NCI-H82 (cell line): ENCODE results near the gene SMCO4.

Experiments used
- DNase-seq: peaks from one replicate; lab custom pipeline; 2025; lab: John Stamatoyannopoulos, UW

The SMCO4 gene

GRCh38 chr11:93504110-93505095, 38.8 kb downstream of the SMCO4 start:
- no peak for DNase-seq

- DNase-seq = peak; percentile 68
Observed at GRCh38 chr11:93501856-93502255, 41.3 kb downstream of the SMCO4 start.

GRCh38 chr11:93500759-93501158, 42.4 kb downstream of the SMCO4 start:
- no peak for DNase-seq

GRCh38 chr11:93498641-93499040, 44.5 kb downstream of the SMCO4 start:
- DNase-seq = no peak

- DNase-seq = no peak
Observed at GRCh38 chr11:93498161-93498560, 45.0 kb downstream of the SMCO4 start.

GRCh38 chr11:93497596-93497995, 45.6 kb downstream of the SMCO4 start:
- no peak for DNase-seq

- DNase-seq = no peak
Observed at GRCh38 chr11:93494357-93494756, 48.8 kb downstream of the SMCO4 start.

- DNase-seq = no peak
Observed at GRCh38 chr11:93493252-93493897, 49.8 kb downstream of the SMCO4 start.

GRCh38 chr11:93492464-93493251, 50.5 kb downstream of the SMCO4 start:
- DNase-seq = no peak

- no peak for DNase-seq
Observed at GRCh38 chr11:93491973-93492372, 51.2 kb downstream of the SMCO4 start.

GRCh38 chr11:93490996-93491618, 52.1 kb downstream of the SMCO4 start:
- no peak for DNase-seq

- DNase-seq = no peak
Observed at GRCh38 chr11:93489841-93490240, 53.4 kb downstream of the SMCO4 start.

GRCh38 chr11:93487032-93487483, 56.1 kb downstream of the SMCO4 start:
- DNase-seq = no peak

GRCh38 chr11:93485983-93486382, 57.2 kb downstream of the SMCO4 start:
- no peak for DNase-seq

GRCh38 chr11:93484716-93485115, 58.5 kb downstream of the SMCO4 start:
- DNase-seq = no peak

- DNase-seq = no peak
Observed at GRCh38 chr11:93482556-93482955, 60.6 kb downstream of the SMCO4 start.

GRCh38 chr11:93481696-93482095, 61.5 kb downstream of the SMCO4 start:
- no peak for DNase-seq

GRCh38 chr11:93481279-93481678, 61.9 kb downstream of the SMCO4 start:
- no peak for DNase-seq

- DNase-seq = no peak
Observed at GRCh38 chr11:93480756-93481155, 62.4 kb downstream of the SMCO4 start.

GRCh38 chr11:93480256-93480655, 62.9 kb downstream of the SMCO4 start:
- DNase-seq = no peak

GRCh38 chr11:93478841-93479240, 64.3 kb downstream of the SMCO4 start:
- no peak for DNase-seq

- DNase-seq = peak; percentile 89
Observed at GRCh38 chr11:93477684-93478234, 65.4 kb downstream of the SMCO4 start.
